H1 (cell line): ENCODE data around the gene JAKMIP3. TPM values are rescaled to one million over a fixed set of nuclear protein-coding genes. Genes with fewer than 3 reads are reported as not detected.

Source experiments
- CTCF ChIA-PET: fragments of 300-600 bp; sonication (Branson Sonifier 250); formaldehyde crosslinking; loops from one replicate; lab custom pipeline; 2021; ENCODE audit not compliant: partially characterized antibody; lab: Charles Lee
- POLR2A ChIA-PET: fragments of 300-600 bp; sonication (Branson Sonifier 250); formaldehyde crosslinking; loops from one replicate; lab custom pipeline; 2021; ENCODE audit warnings: inconsistent platforms; ENCODE audit not compliant: partially characterized antibody; lab: Charles Lee
- DNase-seq, 2 experiments: peaks; one replicate each; pipeline versions ENCODE4 v3.0.0 to v3.0.0-alpha.2; 2010 to 2022; ENCODE audit warnings: low spot score in 2 of 2, low read depth in 1 of 2, mixed read lengths in 1 of 2
- FAIRE-seq: peaks from 2 replicates; lab custom pipeline; 2011; peaks lifted over from hg19 to GRCh38; lab: Jason Lieb, UNC
- H2AFZ ChIP-seq: 2 replicates; pipeline ENCODE4 v1.8.1; 2012; ENCODE audit warnings: low read length, inconsistent platforms
- H2AK5ac ChIP-seq: 2 replicates; pipeline ENCODE4 v1.6.1; 2013; ENCODE audit warnings: low read depth, low read length
- H2BK120ac ChIP-seq: replicated peaks from 2 replicates; pipeline ENCODE3; 2013; ENCODE audit warnings: low read depth, low read length, inconsistent platforms
- H2BK12ac ChIP-seq: 2 replicates; pipeline ENCODE4 v1.6.1; 2013; ENCODE audit warnings: low read depth, low read length
- H2BK15ac ChIP-seq: 2 replicates; pipeline ENCODE4 v1.6.1; 2013; ENCODE audit warnings: low read length
- H2BK20ac ChIP-seq: 2 replicates; pipeline ENCODE4 v1.6.1; 2013; ENCODE audit warnings: low read length
- H2BK5ac ChIP-seq: 2 replicates; pipeline ENCODE4 v1.6.1; 2013; ENCODE audit warnings: low read depth, low read length
- H3K14ac ChIP-seq: 2 replicates; pipeline ENCODE4 v1.6.1; 2013; ENCODE audit warnings: inconsistent platforms; ENCODE audit not compliant: insufficient read length
- H3K18ac ChIP-seq: 2 replicates; pipeline ENCODE4 v1.6.1; 2013; ENCODE audit warnings: low read length; ENCODE audit errors: extremely low read depth
- H3K23ac ChIP-seq: 2 replicates; pipeline ENCODE4 v1.6.1; 2013; ENCODE audit warnings: inconsistent platforms; ENCODE audit not compliant: insufficient read length
- H3K23me2 ChIP-seq: 2 replicates; pipeline ENCODE4 v1.6.1; 2013; ENCODE audit warnings: low read depth, low read length
- H3K27ac ChIP-seq: 2 replicates; pipeline ENCODE4 v1.6.1; 2011; ENCODE audit warnings: low read depth, low read length, inconsistent platforms
- H3K27me3 ChIP-seq, 4 experiments: replicated peaks in 1 of 4; 1 replicate in 1 of 4; 2 replicates in 3 of 4; pipeline versions ENCODE4 v1.6.1 to v1.8.1; 2011 to 2013; ENCODE audit warnings: low read length in 3 of 4, mild to moderate bottlenecking in 3 of 4, inconsistent platforms in 2 of 4, mixed read lengths in 2 of 4, moderate library complexity in 1 of 4; ENCODE audit not compliant: control insufficient read depth in 3 of 4, insufficient read depth in 3 of 4; ENCODE audit errors: extremely low read depth in 1 of 4
- H3K36me3 ChIP-seq, 4 experiments: 2 replicates each; pipeline versions ENCODE4 v1.6.1 to v1.8.1; 2011 to 2013; ENCODE audit warnings: mild to moderate bottlenecking in 4 of 4, low read length in 3 of 4, moderate library complexity in 2 of 4, control low read depth in 1 of 4, inconsistent platforms in 1 of 4; ENCODE audit not compliant: insufficient read depth in 4 of 4, control insufficient read depth in 2 of 4
- H3K4ac ChIP-seq: replicated peaks from 2 replicates; pipeline ENCODE3; 2013; ENCODE audit warnings: low read length, low read depth, mixed read lengths, inconsistent platforms; ENCODE audit not compliant: insufficient read length
- H3K4me1 ChIP-seq, 4 experiments: replicated peaks in 1 of 4; 1 replicate in 1 of 4; 2 replicates in 3 of 4; pipeline versions ENCODE4 v1.6.1 to v1.8.1; 2011 to 2013; ENCODE audit warnings: low read length in 3 of 4, inconsistent platforms in 2 of 4, mixed read lengths in 1 of 4; ENCODE audit not compliant: insufficient read depth in 4 of 4, control insufficient read depth in 3 of 4
- H3K4me2 ChIP-seq, 2 experiments: 2 replicates each; pipeline versions ENCODE4 v1.6.1 to v1.8.1; 2011 to 2013; ENCODE audit warnings: low read depth in 2 of 2, low read length in 2 of 2, control low read depth in 1 of 2, inconsistent platforms in 1 of 2, mild to moderate bottlenecking in 1 of 2; ENCODE audit not compliant: insufficient read depth in 1 of 2
- H3K4me3 ChIP-seq, 4 experiments: fragments of 200-600, 300-600 bp in 1 of 4; sonication (generic), shearing (Covaris generic), sonication (Bioruptor Twin) in 1 of 4; 2 replicates each; pipeline versions ENCODE4 v1.5.1 to v1.8.1; 2011 to 2016; ENCODE audit warnings: low read length in 4 of 4, low read depth in 3 of 4, control low read depth in 2 of 4, inconsistent platforms in 2 of 4, mild to moderate bottlenecking in 2 of 4, mixed read lengths in 1 of 4, moderate library complexity in 1 of 4; ENCODE audit not compliant: insufficient read depth in 2 of 4; ENCODE audit errors: extremely low read depth in 1 of 4
- H3K56ac ChIP-seq: replicated peaks from 2 replicates; pipeline ENCODE3; 2013; ENCODE audit warnings: low read depth, mild to moderate bottlenecking, mixed read lengths, low read length, inconsistent platforms; ENCODE audit not compliant: insufficient read length
- H3K79me1 ChIP-seq: 2 replicates; pipeline ENCODE4 v1.6.1; 2013; ENCODE audit warnings: low read depth, low read length, control low read depth
- H3K79me2 ChIP-seq, 2 experiments: 2 replicates each; pipeline versions ENCODE4 v1.6.1 to v1.8.1; 2012 to 2013; ENCODE audit warnings: low read length in 2 of 2, mild to moderate bottlenecking in 2 of 2, inconsistent platforms in 1 of 2; ENCODE audit not compliant: insufficient read depth in 2 of 2, control insufficient read depth in 1 of 2
- H3K9ac ChIP-seq, 4 experiments: replicated peaks in 1 of 4; 1 replicate in 1 of 4; 2 replicates in 3 of 4; pipeline versions ENCODE4 v1.6.1 to v1.8.1; 2011 to 2013; ENCODE audit warnings: low read depth in 3 of 4, low read length in 3 of 4, control low read depth in 2 of 4, mild to moderate bottlenecking in 2 of 4, moderate library complexity in 2 of 4, inconsistent platforms in 1 of 4; ENCODE audit errors: extremely low read depth in 1 of 4
- H3K9me3 ChIP-seq, 2 experiments: 2 replicates each; pipeline versions ENCODE4 v1.6.1 to v1.8.1; 2012 to 2013; ENCODE audit warnings: mild to moderate bottlenecking in 2 of 2, moderate library complexity in 2 of 2, control low read depth in 1 of 2, inconsistent platforms in 1 of 2, low read depth in 1 of 2, low read length in 1 of 2, mixed read lengths in 1 of 2; ENCODE audit not compliant: insufficient read depth in 2 of 2
- H4K20me1 ChIP-seq, 2 experiments: replicated peaks in 1 of 2; 2 replicates each; pipeline versions ENCODE3 to v1.8.1; 2011 to 2013; ENCODE audit warnings: inconsistent platforms in 2 of 2, low read length in 2 of 2, mild to moderate bottlenecking in 1 of 2; ENCODE audit not compliant: insufficient read depth in 2 of 2, control insufficient read depth in 1 of 2
- H4K5ac ChIP-seq: 2 replicates; pipeline ENCODE4 v1.6.1; 2013; ENCODE audit warnings: low read length, low read depth, mixed read lengths, inconsistent platforms; ENCODE audit not compliant: insufficient read length
- H4K8ac ChIP-seq: 2 replicates; pipeline ENCODE4 v1.8.0; 2013; ENCODE audit warnings: mild to moderate bottlenecking, moderate library complexity, low read length, inconsistent platforms; ENCODE audit not compliant: insufficient read depth; ENCODE audit errors: extremely low read depth
- H4K91ac ChIP-seq: replicated peaks from 2 replicates; pipeline ENCODE3; 2013; ENCODE audit warnings: low read length, mixed read lengths, inconsistent platforms; ENCODE audit not compliant: insufficient read length
- CBX8 ChIP-seq: fragments of 300-800, 300-1000 bp; sonication (generic); IDR thresholded peaks from 2 replicates; pipeline ENCODE4 v1.7.1; 2016; ENCODE audit warnings: low read depth, low read length, borderline replicate concordance
- EP300 ChIP-seq, 2 experiments: IDR thresholded peaks; 1 replicate in 1 of 2; 2 replicates in 1 of 2; pipeline ENCODE4 v1.6.1; 2011 to 2012; ENCODE audit warnings: low read depth in 2 of 2, low read length in 2 of 2, mild to moderate bottlenecking in 2 of 2, borderline replicate concordance in 1 of 2, inconsistent platforms in 1 of 2, moderate library complexity in 1 of 2
- HDAC2 ChIP-seq, 2 experiments: fragments of 300-600 bp in 1 of 2; sonication (generic) in 1 of 2; IDR thresholded peaks; 2 replicates each; pipeline ENCODE4 v1.6.1; 2011 to 2012; ENCODE audit warnings: low read depth in 2 of 2, low read length in 2 of 2, mild to moderate bottlenecking in 2 of 2, moderate library complexity in 2 of 2, borderline replicate concordance in 1 of 2, inconsistent platforms in 1 of 2
- RAD21 ChIP-seq, 2 experiments: IDR thresholded peaks in 1 of 2; conservative IDR thresholded peaks in 1 of 2; 2 replicates each; pipeline ENCODE4 v1.6.1; 2011; ENCODE audit warnings: low read depth in 2 of 2, low read length in 2 of 2, improper control_type of control experiment in 1 of 2, inconsistent platforms in 1 of 2, mild to moderate bottlenecking in 1 of 2, moderate library complexity in 1 of 2
- RBBP5 ChIP-seq: IDR thresholded peaks from 2 replicates; pipeline ENCODE4 v1.7.1; 2012; ENCODE audit warnings: low read depth, mild to moderate bottlenecking, inconsistent platforms, low read length, moderate library complexity, borderline replicate concordance
- SIN3A ChIP-seq, 2 experiments: IDR thresholded peaks in 1 of 2; conservative IDR thresholded peaks in 1 of 2; 2 replicates each; pipeline ENCODE4 v1.6.1; 2011 to 2012; ENCODE audit warnings: low read length in 2 of 2, improper control_type of control experiment in 1 of 2, low read depth in 1 of 2, mild to moderate bottlenecking in 1 of 2
- SUZ12 ChIP-seq: fragments of 200-600 bp; sonication (generic); IDR thresholded peaks from 2 replicates; pipeline ENCODE4 v1.6.1; 2012; ENCODE audit warnings: mild to moderate bottlenecking, inconsistent platforms, low read length, moderate library complexity, mixed read lengths
- TEAD4 ChIP-seq: IDR thresholded peaks from 2 replicates; pipeline ENCODE4 v1.6.1; 2012; ENCODE audit warnings: low read depth, low read length, inconsistent platforms, mixed read lengths
- WGBS, 2 experiments: shearing (Covaris generic) in 1 of 2; methylation state at CpG; one replicate each; pipeline versions ENCODE4 v1.1.6 to v1.1.7; 2013 to 2015; ENCODE audit warnings: low lambda C conversion rate in 2 of 2, mixed read lengths in 2 of 2, inconsistent platforms in 1 of 2, low coverage in 1 of 2, missing lambda C conversion rate in 1 of 2; ENCODE audit not compliant: insufficient replicate concordance in 2 of 2, insufficient coverage in 1 of 2, insufficient read length in 1 of 2; ENCODE audit errors: extremely low coverage in 1 of 2, missing lambda C conversion rate in 1 of 2; 5-methylcytosine and 5-hydroxymethylcytosine counted together
- polyA plus RNA-seq, 7 experiments: library from polyadenylated mRNA; depleted of rRNA in 3 of 7; stranded (reverse) in 5 of 7; unstranded in 2 of 7; fragments of >200 nt in 5 of 7; fragments of 200-250 nt in 2 of 7; gene quantifications; 1 replicate in 5 of 7; 2 replicates in 1 of 7; 4 replicates in 1 of 7; pipeline versions ENCODE4 v1.2.1 to v1.2.3, GENCODE V29; 2011 to 2013; ENCODE audit warnings: missing spikeins in 2 of 7, mixed read lengths in 2 of 7
- total RNA-seq: library from RNA; stranded (reverse); fragmentation: NEBNext Ultra II Directional; extraction: Animal tissue kit (Norgen Biotek cat#: 25700); gene quantifications from 2 replicates; pipeline ENCODE4 v1.2.1, GENCODE V29; 2021

JAKMIP3 gene
- total and polyA plus RNA-seq, 2 of the 8 experiments (the other 6 are each of a cell fraction or from before 2014, with no cell fraction given): 0.83 to 0.91 TPM

GRCh38 chr10:132036887-132037675 is 28.7 kb upstream of the JAKMIP3 start:
- H3K27me3 ChIP-seq: peaks cover 10 to 46% (median 32%) of the 10 kb centered on the region in 4 experiments
- CTCF ChIA-PET: interaction anchor here (0.6 to 2.1 kb wide), 7 partner anchors 9 to 324 kb away, joined by 3 to 9 read pairs (median 4); no protein-coding TSS in a partner anchor
- H3K79me1 ChIP-seq: no peaks in the 10 kb centered on the region
- no peak for TF ChIP-seq EP300 (IDR thresholded peaks at IDR 0.05; ENCODE audit: borderline replicate concordance in 1 of 2, low read depth in 2 of 2, low read length in 2 of 2)
- TF ChIP-seq HDAC2 (IDR thresholded peaks at IDR 0.05; ENCODE audit: borderline replicate concordance in 1 of 2, low read depth in 2 of 2, low read length in 2 of 2): peak in 1 of 2 experiments; percentile 28; a peak in 1 of 4 replicates
- peak; percentile 44; the same call in 1 of the 2 replicates for TF ChIP-seq SUZ12
- no peak for TF ChIP-seq CBX8
- TF ChIP-seq TEAD4: peak; percentile 35; the same call in 1 of the 2 replicates
- peak in 1 of 2 experiments; percentile 48; a peak in 2 of 4 replicates for TF ChIP-seq SIN3A (conservative IDR thresholded peaks at IDR 0.05 in 1 of 2, IDR thresholded peaks at IDR 0.05 in 1 of 2; ENCODE audit: low read depth in 1 of 2, low read length in 2 of 2)
- 0 out of 4 replicates have a peak, but pooled peaks have one; percentile 0 to 4 for TF ChIP-seq RAD21 (IDR thresholded peaks at IDR 0.05 in 1 of 2, conservative IDR thresholded peaks at IDR 0.05 in 1 of 2; ENCODE audit: low read depth in 2 of 2, low read length in 2 of 2)
- TF ChIP-seq RBBP5: no peak; the same call in 1 of the 2 replicates
- 0 out of 2 replicates have a peak overlapping the region, but pooled peaks have one; percentile 42 for H3K18ac ChIP-seq
- H2BK15ac ChIP-seq: 0 out of 2 replicates have a peak overlapping the region, but pooled peaks have one; percentile 46
- H3K56ac ChIP-seq: no peak overlapping the region
- no peaks in the 10 kb centered on the region for H4K20me1 ChIP-seq
- H2BK5ac ChIP-seq: no peak overlapping the region
- H2BK20ac ChIP-seq: no peak overlapping the region
- no peak overlapping the region for H3K14ac ChIP-seq
- no peak overlapping the region for H2AK5ac ChIP-seq
- no peaks in the 10 kb centered on the region for H3K79me2 ChIP-seq
- no peak overlapping the region for H3K23ac ChIP-seq
- POLR2A ChIA-PET: no interaction called here
- peak; percentile 27 to 65 for DNase-seq
- H3K4ac ChIP-seq: peak overlapping the region; percentile 70
- 5% methylated on average over 43 of the region's 44 CpGs; no CpG with 5 or more reads in 1 of the 2 experiments for WGBS, 2 experiments
- H3K27ac ChIP-seq: no peak overlapping the region
- FAIRE-seq: peak; percentile 50
- no peaks in the 10 kb centered on the region for H3K36me3 ChIP-seq
- H4K8ac ChIP-seq: peak overlapping the region; percentile 58; the same call in 1 of the 2 replicates
- peak overlapping the region; percentile 97 to 98 for H3K4me2 ChIP-seq
- no peak overlapping the region for H2BK120ac ChIP-seq
- peaks cover 11% of the 10 kb centered on the region; the same call in 1 of the 2 replicates for H3K23me2 ChIP-seq
- H3K4me3 ChIP-seq: peak overlapping the region; percentile 41 to 73 (median 45)
- no peak overlapping the region for H2AFZ ChIP-seq
- H3K4me1 ChIP-seq: peaks cover 0 to 10% (median 9%) of the 10 kb centered on the region in 4 experiments; a peak in 6 of 7 replicates
- no peak overlapping the region for H4K5ac ChIP-seq
- no peak overlapping the region for H4K91ac ChIP-seq
- H2BK12ac ChIP-seq: peak overlapping the region; percentile 68; the same call in 1 of the 2 replicates
- H3K9me3 ChIP-seq: peaks cover 0 to 2% of the 10 kb centered on the region in 2 experiments; a peak in 1 of 4 replicates
- H3K9ac ChIP-seq: no peak overlapping the region
